A673 (cell line): ENCODE results near the gene SNF8. TPM values are rescaled to one million over a fixed set of nuclear protein-coding genes. Genes with fewer than 3 reads are reported as not detected.
A peak's percentile ranks its signal among the peaks of the same experiment; 100 is the strongest.

Experiments
- Bru-seq: library from RNA; stranded (reverse); fragments of 400-500 nt; gene quantifications from one replicate; lab custom pipeline; 2021; lab: Mats Ljungman, UMichigan
- BruChase-seq, 2 experiments: library from RNA; stranded (reverse); fragments of 400-500 nt; gene quantifications; one replicate each; lab custom pipeline; 2021; lab: Mats Ljungman, UMichigan
- BruUV-seq: library from RNA; stranded (reverse); fragments of 400-500 nt; replicated peaks from 2 replicates; lab custom pipeline; 2021; lab: Mats Ljungman, UMichigan
- CTCF ChIA-PET: fragments of 300-600 bp; sonication (Branson Sonifier 250); formaldehyde crosslinking; loops from one replicate; lab custom pipeline; 2022; ENCODE audit warnings: antibody characterized with exemption; lab: Charles Lee
- POLR2A ChIA-PET: fragments of 300-600 bp; sonication (Branson Sonifier 250); formaldehyde crosslinking; loops from one replicate; lab custom pipeline; 2022; ENCODE audit warnings: antibody characterized with exemption; ENCODE audit not compliant: low non-redundant PET; lab: Charles Lee
- DNase-seq: peaks from one replicate; pipeline ENCODE4 v3.0.0-alpha.2; 2015; ENCODE audit warnings: low spot score
- H3K27ac ChIP-seq: fragments of 200-600 bp; sonication (generic); 2 replicates; pipeline ENCODE4 v1.5.1; 2016; ENCODE audit warnings: mixed run types, low read depth, mild to moderate bottlenecking, mixed read lengths, antibody characterized with exemption, low read length; ENCODE audit not compliant: poor library complexity, severe bottlenecking
- H3K27me3 ChIP-seq: fragments of 200-600 bp; sonication (generic); replicated peaks from 2 replicates; pipeline ENCODE4 v1.6.1; 2017; ENCODE audit warnings: mixed run types, low read depth, mild to moderate bottlenecking, mixed read lengths, antibody characterized with exemption, low read length; ENCODE audit not compliant: insufficient read depth, poor library complexity
- H3K36me3 ChIP-seq: fragments of 200-600 bp; sonication (generic); 2 replicates; pipeline ENCODE4 v1.6.1; 2016; ENCODE audit warnings: mixed run types, mild to moderate bottlenecking, mixed read lengths, antibody characterized with exemption, low read length; ENCODE audit not compliant: insufficient read depth, poor library complexity, severe bottlenecking
- H3K4me1 ChIP-seq: fragments of 200-600 bp; sonication (generic); 2 replicates; pipeline ENCODE4 v1.6.1; 2017; ENCODE audit warnings: mixed run types, mild to moderate bottlenecking, mixed read lengths, antibody characterized with exemption, low read length; ENCODE audit not compliant: insufficient read depth, poor library complexity, severe bottlenecking
- H3K4me3 ChIP-seq: fragments of 200-600 bp; sonication (generic); 2 replicates; pipeline ENCODE4 v1.5.1; 2016; ENCODE audit warnings: low read depth, mixed run types, mild to moderate bottlenecking, mixed read lengths, low read length; ENCODE audit not compliant: poor library complexity, severe bottlenecking
- H3K9me3 ChIP-seq: fragments of 200-600 bp; sonication (generic); 2 replicates; pipeline ENCODE4 v1.6.1; 2016; ENCODE audit warnings: mixed run types, low read depth, mild to moderate bottlenecking, mixed read lengths, antibody characterized with exemption, low read length; ENCODE audit not compliant: poor library complexity, severe bottlenecking
- CTCF ChIP-seq: fragments of 300-800, 200-600 bp; sonication (generic); conservative IDR thresholded peaks from 2 replicates; pipeline ENCODE4 v1.5.1; 2017; ENCODE audit warnings: low read depth, mild to moderate bottlenecking, antibody characterized with exemption, low read length, moderate library complexity, mixed read lengths
- EZH2 ChIP-seq: fragments of 200-600 bp; sonication (generic); IDR thresholded peaks from 2 replicates; pipeline ENCODE4 v1.6.1; 2017; ENCODE audit warnings: borderline replicate concordance, low read depth, mild to moderate bottlenecking, mixed read lengths, antibody characterized with exemption, low read length; ENCODE audit not compliant: poor library complexity, severe bottlenecking
- intact Hi-C: fragments of 100-400 bp; cut with micrococcal nuclease; formaldehyde crosslinking; loops from one replicate; pipeline ENCODE4 v1.10.0; 2022; ENCODE audit not compliant: unreplicated experiment
- long read RNA-seq: library from polyadenylated mRNA; stranded (forward); transcript quantifications from one replicate; pipeline ENCODE4 v2.0.0, GENCODE V29; 2022
- total RNA-seq: library from RNA; stranded (reverse); gene quantifications from 2 replicates; pipeline ENCODE4 v1.2.3, GENCODE V29; 2021

SNF8 gene, protein sequence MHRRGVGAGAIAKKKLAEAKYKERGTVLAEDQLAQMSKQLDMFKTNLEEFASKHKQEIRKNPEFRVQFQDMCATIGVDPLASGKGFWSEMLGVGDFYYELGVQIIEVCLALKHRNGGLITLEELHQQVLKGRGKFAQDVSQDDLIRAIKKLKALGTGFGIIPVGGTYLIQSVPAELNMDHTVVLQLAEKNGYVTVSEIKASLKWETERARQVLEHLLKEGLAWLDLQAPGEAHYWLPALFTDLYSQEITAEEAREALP
- total RNA-seq (177 and 188 TPM in 2 replicates), Bru-seq, nascent RNA (percentile 84 among the genes with signal in this experiment), BruChase-seq, experiment 1, labeled RNA remaining after a 2-hour chase (percentile 83 among the genes with signal in this experiment), BruChase-seq, experiment 2, labeled RNA remaining after a 6-hour chase (percentile 79 among the genes with signal in this experiment)
- long read RNA-seq, transcript SNF8-201 (8 exons, 951 nt), result minor isoform, 10 of 251 reads
- long read RNA-seq, transcript SNF8-202 (8 exons, 2,319 nt), result major isoform, 213 of 251 reads
- long read RNA-seq, partial matches to known transcripts, result 8 of 251 reads
- long read RNA-seq, other reads (novel, unspliced or antisense), result 16 of 251 reads

DNA sequence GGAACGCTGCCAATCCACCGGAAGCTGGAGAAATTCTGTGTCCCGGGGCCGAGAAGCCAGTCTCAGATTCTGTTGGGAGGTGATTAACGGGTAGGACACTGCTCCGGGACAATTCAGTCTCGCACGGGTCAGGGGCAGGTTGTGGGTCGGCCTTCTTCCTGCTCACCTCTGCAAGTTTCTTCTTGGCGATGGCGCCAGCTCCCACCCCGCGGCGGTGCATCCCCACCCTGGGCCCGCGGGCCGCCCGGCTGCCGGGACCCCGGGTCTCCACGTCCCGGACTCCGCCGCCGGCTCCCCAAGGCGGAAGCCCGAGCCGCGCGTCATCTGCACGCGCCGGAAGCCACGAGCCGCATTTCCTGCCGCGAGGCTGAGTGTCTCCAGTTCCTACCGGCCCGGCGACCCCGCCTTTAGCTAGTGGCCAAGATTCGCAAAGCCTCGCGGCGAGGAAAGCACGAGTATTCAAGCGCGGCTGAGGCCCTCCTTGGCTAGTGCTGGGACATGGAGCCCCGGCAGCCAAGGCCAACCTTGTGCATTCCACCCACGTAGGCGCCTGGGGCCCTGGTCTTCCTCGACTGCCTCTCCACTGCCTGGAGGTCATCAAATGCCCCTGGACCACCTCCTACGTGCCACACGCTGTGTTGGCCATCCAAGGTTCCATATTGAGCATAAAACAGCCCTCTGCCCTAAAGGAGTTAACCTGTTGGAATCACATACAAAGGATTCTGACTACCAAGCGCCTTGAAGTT lies at the start of gene SNF8:
TSS of gene SNF8 (minus strand) at position 328 of the 746 bp plus-strand sequence. CDS start at position 220, 108 bp downstream.
- DNase-seq, result peak; percentile 97
- BruUV-seq, result no TSS peak
- H3K36me3 ChIP-seq, result peaks cover 21% of the 10 kb centered on the region
- peaks cover 17% of the 10 kb centered on the region for H3K4me1 ChIP-seq
- no peaks in the 10 kb centered on the region for H3K9me3 ChIP-seq
- peak within 1 kb of the TSS; percentile 88 for H3K27ac ChIP-seq
- no peaks in the 10 kb centered on the region for H3K27me3 ChIP-seq
- peak within 1 kb of the TSS; percentile 84 for H3K4me3 ChIP-seq
- POLR2A ChIA-PET, result interaction anchor here (0.5 to 0.8 kb wide), 5 partner anchors 12 to 449 kb away, joined by 3 to 9 read pairs (median 4); no protein-coding TSS in a partner anchor
- intact Hi-C loops, result loop anchor here (5.0 kb wide), 1 partner anchor 88 kb away; no protein-coding TSS in a partner anchor
- CTCF ChIA-PET, result interaction anchor here (0.6 to 1.0 kb wide), 3 partner anchors 52 to 308 kb away, joined by 3 read pairs; partner anchors contain the start of gene ATP5MC1
- no peak for TF ChIP-seq CTCF
- TF ChIP-seq EZH2, result no peak

DNA sequence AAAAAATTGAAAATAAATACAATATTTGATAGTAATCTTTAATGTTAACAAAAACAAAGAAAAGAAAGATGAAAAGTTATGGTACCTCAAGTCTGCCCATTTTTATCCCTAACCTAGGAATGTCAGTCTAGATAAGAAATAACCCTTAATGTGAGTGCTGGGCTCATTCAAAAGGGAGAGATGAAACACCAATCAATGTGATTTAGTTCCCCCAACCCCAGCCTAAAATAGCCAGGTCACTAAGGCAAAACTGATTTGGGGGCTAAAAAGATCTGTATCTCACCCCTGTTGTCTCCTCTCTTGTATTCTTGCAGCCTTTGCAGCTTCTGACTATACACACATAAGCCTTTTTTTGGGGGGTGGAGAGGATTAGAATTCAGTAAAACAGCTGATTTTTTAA lies 49.3 kb upstream of the SNF8 start:
- POLR2A ChIA-PET, result no interaction called here
- intact Hi-C loops, result loop anchor here (5.0 kb wide), 1 partner anchor 272 kb away; the partner anchor contains the start of genes PRAC1 and PRAC2
- Histone ChIP-seq H3K27me3 (no peaks in the 10 kb centered on the region), H3K4me3 (peak overlapping the region; percentile 97), H3K4me1 (peaks cover 48% of the 10 kb centered on the region), H3K36me3 (peaks cover 8% of the 10 kb centered on the region), H3K9me3 (no peaks in the 10 kb centered on the region), H3K27ac (peak overlapping the region; percentile 100)
- CTCF ChIA-PET, result interaction anchor here (0.6 kb wide), 1 partner anchor 266 kb away, joined by 3 read pairs; the partner anchor contains the start of gene HOXB13
- peak; percentile 59 for DNase-seq
- TF ChIP-seq CTCF (no peak), EZH2 (no peak)
- BruUV-seq, result no TSS peak

GRCh38 chr17:48993305-48993704 lies 48.7 kb upstream of the SNF8 start:
- intact Hi-C loops, result loop anchor here (5.0 kb wide), 1 partner anchor 271 kb away; the partner anchor contains the start of genes PRAC1 and PRAC2
- BruUV-seq, result no TSS peak
- ChIA-PET POLR2A (no interaction called here), CTCF (interaction anchor here (1.1 kb wide), 1 partner anchor 22 kb away, joined by 3 read pairs; no protein-coding TSS in a partner anchor)
- DNase-seq, result no peak
- H3K9me3 ChIP-seq, result no peaks in the 10 kb centered on the region
- TF ChIP-seq EZH2 (no peak), CTCF (no peak)
- H3K36me3 ChIP-seq, result peaks cover 2% of the 10 kb centered on the region
- peaks cover 48% of the 10 kb centered on the region for H3K4me1 ChIP-seq
- H3K27me3 ChIP-seq, result no peaks in the 10 kb centered on the region
- peak overlapping the region; percentile 97 for H3K4me3 ChIP-seq
- peak overlapping the region; percentile 100 for H3K27ac ChIP-seq
